DMS 273 treated with DMSO at 0.1 percent for 48 hours (cell line): Measurements from ENCODE around the gene SPRY1.

ENCODE experiments used
- DNase-seq: peaks from one replicate; lab custom pipeline; 2025; lab: John Stamatoyannopoulos, UW

Gene SPRY1

DNA sequence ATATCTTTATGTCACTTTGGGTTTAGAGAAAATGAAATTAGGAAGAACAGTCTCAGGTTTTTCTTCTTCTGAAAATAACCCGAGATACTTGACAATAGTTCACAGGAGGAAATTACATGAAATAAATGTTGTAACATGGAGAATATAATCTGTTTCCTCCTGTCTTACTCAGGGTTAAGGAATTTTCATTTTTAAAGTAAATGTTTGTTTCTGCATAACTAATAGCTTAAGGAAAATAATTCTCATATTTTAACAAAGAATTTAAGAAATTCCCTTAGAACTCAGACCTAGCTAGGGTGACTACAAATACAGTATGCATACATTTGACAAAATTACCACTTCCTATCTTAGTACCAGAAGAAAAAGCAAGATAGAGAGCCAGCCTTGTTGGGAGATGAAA is 17.2 kb upstream of the SPRY1 start:
- DNase-seq: no peak

DNA sequence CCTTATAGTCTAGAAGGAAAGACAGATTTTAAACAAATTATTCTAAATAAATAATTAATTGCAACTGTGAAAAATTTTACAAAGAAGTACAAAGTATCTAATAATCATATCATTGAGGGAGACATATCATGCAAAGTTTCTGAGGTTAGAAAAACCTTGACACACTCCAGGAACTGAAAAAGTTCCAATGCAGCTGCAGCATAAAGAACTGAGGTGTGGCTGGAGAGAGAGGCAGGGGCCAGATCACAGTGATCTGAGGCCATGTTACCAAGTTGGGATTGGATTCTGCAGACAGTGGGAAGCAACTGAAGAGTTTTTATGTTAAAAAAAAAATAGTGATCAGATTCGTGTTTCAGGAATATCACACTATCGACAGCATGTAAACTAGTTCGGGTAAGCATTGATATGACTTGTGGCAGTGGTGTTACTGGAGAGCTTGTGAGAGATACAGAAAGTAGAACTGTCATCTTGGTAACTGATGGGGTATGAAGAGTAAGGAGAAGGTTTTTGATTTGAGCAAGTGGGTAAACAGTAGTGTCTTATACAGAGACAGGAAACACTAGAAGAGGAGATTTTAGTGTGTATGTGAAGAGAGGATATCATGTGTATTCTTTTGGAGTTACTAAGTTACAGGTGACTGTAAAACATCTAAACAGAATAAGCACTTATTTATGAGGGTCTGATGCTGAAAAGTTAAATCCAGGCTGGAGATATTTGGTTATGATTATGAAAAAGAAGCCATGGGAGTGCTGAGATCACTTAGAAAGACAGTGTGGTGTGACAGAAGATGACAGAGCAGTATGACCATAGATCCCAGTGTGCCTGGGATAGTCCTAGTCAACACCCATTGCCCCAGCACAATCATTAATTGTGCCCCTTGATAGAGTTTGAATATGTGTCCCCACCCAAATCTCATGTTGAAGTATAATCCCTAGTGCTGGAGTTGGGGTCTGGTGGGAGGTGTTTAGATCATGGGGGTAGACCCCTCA is 15.6 kb upstream of the SPRY1 start:
- DNase-seq: no peak

DNA sequence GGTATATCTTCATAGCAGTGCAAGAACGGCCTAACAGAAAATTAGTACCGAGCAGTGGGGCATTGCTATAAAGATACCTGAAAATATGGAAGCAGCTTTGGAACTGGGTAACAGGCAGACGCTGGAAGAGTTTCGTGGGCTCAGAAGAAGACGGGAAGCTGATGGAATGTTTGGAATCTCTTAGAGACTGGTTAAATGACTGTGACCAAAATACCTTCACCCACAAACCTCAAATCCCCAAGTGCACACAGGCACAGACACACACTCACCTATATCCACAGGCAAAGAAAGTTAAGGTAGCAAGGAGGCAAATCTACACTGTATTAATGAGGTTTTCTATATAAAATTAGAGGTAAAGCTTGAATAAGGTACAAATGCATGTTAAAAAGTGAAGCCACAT is 14.6 kb upstream of the SPRY1 start:
- DNase-seq: no peak

DNA sequence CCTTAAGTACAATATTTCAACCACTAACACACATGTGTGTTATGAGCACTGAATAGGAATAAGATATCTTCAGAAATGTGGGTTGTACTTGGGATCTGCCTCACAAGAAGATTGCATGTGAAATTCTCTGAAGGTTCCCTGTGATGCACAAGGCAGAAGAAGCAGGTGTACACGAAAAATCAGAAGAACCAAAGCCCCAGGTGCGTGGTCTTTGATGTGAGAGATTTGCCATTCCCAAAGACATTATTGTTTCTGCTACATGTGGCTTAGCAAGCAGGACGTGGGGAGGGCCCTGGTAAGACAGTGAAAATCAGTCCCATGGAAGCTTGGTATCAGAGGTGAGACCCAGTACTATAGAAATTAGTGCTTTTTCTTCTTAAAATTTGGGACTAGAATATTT is 13.0 kb upstream of the SPRY1 start:
- DNase-seq: no peak

DNA sequence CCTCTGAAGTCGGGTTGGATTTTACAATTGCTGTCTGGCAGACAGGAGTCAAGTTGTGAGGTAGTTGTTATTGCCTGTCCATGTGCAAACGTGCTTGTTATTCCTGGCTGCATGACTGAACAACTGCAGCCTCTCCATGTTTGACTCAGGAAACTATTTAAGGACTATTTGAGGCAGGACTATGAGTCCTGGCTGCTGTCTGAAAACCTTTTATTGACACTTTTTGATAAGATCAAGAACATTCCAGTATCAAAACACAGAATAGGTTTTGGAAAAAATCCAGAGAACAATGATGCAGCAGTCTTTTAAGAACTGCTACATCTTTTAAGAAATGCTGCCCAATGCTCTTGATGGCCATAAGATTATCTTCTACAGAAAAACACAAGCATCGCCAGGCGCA is 10.0 kb upstream of the SPRY1 start:
- DNase-seq: no peak

DNA sequence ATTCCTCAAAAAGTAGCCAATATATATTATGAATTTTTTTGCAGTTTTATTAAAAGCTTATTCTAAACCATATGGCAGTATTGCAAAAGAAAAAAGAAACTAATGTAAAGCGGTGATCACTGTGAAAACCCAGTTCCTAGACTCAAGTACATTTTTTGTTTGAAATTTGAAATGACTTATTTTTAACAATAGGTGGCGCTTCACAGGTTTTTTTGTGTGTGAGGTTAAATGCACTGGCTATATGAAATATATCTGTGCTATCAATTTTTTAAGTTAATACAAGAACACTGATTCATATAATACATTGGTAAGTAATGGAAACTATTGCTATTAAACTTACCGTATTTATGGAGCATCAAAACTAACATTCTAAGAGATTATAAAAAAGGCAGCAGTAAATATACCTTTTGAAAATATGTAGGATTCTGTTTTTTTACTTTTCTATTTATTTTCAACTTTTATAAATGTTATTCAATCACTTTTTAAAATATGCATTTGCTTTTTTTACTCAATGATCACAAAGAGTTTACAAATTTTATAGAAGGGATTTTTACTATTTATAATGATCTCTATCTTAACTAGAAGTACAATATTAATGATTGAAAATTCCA is 5.6 kb upstream of the SPRY1 start:
- DNase-seq: no peak

DNA sequence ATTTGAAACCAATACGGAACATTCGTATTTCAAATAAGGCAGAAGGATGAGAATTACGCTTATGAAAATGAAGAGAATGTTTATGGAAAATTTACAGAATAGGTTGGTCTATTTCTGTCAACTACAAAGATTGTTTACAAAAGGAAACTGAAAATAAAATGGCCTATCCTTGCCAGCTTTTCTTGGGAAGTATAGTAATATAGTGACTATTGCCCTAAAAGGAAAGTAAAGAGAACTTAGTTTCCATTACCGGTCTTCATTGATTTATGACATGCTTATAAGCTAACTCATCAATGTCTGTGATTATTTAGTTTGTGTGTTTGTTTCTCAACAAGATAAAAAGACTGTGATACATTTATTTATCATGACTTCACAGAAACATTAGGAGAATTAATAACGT is 2.9 kb upstream of the SPRY1 start:
- DNase-seq: no peak

DNA sequence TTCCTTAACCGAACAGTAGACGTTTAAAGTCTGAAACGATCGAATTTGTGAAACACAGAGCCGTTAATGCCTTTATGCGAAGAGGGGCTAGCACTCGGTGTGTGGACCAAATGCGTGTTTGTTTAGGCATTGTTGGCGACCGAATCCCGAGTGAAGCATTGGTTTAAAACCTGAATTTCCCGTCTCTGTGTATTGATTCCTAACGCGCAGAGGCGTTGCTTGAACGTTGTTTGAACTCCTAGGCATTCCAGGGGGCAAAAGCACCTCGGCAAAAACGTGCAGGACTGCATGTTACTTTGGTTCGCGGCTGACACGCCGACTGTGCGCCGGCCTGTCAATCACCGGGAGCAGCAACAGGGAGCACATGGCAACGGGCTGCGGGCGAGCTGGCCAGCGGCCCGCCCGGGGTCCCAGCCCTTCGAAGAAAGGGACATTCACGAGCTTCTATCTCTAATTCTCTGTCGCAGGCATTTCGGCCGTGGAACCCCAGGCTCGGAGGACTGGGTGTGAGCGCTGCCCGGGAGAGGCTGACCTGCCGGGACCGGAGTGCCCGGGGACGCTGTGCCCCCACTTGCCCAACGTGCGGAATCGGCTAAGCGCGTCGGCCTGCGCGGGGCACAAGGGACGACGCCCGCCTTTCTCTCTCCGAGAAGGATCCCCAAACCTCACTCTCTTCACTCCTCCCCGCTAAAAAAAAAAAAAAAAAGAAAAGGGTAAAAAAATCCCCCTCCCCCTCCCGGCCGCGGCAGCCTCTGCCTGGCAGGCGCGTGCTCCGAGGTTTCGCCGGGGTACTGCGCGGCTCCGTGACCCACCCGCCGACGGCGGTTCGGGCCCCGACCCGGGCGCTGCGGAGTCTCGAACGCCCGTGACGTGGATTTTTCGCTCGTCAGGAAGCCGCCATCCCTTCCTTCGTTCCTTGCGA is 810 bp downstream of the SPRY1 start:
- peak; percentile 49 for DNase-seq

DNA sequence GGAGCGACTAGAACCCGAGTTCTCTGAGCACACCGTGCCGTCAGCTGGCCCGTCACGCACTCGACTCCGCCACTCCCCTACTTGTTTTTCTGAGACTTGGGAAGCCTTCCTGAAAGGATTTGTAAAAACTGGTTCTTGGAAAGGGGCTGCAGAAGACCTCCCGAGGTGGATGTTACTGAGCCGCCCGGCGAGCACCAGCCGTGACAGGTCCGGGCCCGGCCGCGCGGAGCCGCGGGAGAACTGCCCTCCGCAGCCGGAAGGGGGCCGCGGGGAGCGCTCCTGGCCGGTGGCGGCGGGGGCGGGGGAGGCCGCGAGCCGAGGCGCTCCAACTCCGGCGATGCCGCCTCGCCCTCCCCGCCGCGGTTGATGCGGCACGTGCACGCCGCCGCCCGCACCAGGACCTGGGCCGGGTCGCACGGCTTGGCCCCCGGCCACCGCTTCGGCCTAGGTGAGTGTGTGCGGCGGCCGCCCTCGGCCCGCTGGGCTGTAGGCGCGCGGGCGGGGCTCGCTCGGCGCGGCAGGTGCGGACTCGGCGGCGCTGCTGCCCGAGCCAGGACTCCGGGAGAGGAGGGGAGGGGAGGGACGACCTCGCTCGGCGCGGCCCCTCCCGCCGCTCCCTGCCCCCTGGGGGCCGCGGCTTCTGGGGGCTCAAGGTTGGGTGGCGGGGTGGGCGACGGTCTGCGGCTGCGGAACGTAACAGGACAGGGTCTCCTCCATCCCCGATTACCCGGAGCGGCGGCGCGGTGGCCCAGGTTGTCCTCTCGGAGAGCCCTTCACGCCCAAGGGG is 1.7 kb downstream of the SPRY1 start:
- DNase-seq: no peak

DNA sequence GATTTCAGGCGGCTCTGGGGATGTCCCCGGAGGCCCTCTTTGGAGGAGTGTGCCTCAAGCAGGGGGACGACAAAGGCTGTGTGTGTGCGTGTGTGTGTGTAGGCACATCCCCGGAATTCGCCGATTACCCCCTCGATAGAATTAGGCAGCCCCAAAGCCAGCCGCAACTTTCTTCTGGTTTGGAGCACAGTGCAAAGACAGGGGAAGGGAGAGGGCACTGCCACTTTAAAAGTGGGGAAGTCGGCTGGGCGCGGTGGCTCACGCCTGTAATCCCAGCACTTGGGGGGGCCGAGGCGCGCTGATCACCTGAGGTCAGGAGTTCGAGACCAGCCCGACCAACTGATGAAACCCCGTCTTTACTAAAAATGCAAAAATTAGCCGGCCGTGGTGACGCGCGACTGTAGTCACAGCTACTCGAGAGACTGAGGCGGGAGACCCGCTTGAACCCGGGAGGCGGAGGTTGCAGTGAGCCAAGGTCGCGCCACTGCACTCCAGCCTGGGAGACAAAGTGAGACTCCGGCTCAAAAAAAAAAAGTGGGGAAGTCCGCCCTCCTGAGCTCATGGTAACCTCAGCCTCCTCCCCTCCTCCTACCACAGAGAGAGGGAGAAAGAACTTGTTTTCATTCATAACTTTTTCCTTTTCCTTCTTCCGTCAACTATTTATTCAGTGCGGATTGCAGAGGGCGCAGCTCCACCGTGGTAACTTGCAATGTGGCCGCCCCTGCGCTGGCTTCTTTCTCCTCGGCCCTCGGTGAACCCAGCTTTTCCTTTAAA is 2.4 kb downstream of the SPRY1 start:
- peak; percentile 20 for DNase-seq

DNA sequence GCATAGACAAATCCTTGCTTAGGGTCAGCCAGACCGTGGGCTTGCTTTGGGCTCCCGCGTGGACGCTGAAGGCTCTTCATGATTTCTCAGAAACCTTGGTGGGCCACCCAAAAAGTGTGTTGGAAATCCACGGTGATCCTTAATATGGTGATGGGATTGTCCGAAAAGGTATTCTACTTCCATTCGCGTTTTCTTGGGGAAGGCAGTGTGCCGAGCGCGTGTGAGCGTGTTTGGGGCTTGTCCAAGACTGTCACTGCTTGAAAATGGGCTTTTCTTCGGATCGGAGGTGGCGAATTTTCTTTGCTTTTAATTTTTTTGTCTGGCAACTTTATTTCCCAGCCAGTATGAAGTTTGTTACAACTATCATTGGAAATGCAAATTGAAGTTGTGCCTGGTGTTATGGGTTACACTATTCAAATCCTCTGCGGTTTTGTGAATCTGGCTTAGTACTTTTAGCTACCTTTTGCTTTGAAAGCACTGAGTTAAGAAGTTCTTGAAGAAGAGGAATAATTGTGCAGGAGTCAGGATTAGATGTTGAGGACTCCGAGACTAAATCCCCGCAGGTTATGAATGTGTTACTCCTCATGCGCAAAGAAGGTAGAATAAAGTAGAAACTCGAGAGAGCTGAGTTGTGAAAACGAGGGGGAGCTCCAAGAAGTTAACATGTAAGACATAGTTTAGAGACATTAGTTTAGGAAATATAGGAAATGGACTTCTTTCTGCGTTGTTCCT is 3.2 kb downstream of the SPRY1 start:
- no peak for DNase-seq

DNA sequence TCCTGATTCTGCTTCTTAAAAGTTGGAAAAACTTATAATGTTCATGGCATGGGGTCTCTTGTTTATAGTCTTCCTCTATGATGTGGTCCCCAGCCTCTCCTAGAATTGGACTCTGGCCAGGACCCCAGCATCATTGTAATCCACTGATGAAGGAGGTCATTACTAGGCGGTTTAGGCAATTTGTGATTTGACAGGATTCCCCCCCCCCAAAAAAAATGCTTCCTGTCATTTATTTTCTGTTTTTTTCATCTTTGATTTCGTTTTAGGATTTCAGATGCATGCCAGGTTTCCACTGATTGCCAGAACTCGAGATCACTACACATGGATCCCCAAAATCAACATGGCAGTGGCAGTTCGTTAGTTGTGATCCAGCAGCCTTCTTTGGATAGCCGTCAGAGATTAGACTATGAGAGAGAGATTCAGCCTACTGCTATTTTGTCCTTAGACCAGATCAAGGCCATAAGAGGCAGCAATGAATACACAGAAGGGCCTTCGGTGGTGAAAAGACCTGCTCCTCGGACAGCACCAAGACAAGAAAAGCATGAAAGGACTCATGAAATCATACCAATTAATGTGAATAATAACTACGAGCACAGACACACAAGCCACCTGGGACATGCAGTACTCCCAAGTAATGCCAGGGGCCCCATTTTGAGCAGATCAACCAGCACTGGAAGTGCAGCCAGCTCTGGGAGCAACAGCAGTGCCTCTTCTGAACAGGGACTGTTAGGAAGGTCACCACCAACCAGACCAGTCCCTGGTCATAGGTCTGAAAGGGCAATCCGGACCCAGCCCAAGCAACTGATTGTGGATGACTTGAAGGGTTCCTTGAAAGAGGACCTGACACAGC is 4.9 kb downstream of the SPRY1 start:
- DNase-seq: no peak

DNA sequence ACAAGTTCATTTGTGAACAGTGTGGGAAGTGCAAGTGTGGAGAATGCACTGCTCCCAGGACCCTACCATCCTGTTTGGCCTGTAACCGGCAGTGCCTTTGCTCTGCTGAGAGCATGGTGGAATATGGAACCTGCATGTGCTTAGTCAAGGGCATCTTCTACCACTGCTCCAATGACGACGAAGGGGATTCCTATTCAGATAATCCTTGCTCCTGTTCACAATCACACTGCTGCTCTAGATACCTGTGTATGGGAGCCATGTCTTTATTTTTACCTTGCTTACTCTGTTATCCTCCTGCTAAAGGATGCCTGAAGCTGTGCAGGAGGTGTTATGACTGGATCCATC is 5.5 kb downstream of the SPRY1 start:
- DNase-seq: no peak

DNA sequence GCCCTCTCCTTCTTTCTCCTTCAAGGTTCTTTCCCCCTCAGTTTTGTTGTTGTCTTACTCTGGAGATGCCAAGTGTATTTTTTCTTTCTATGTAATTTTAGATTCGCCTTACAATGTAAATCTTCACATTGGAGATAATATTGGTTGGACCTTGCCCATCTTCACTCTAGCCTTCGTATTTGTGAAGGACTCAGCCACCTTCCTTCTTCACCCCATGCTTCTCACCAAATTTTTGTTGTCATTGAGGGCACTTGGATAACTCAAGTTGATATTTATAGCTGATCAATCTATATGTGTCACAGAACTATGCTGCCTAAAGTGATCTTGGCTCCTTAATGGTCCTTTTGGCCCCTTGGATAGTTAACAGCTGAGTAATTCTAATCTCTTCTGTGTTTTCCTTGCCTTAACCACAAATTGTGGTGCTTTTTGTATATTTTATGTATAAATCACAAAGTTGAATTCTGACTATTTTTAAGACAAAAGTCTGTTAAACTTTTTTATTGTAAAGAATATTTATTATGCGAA is 6.5 kb downstream of the SPRY1 start:
- no peak for DNase-seq

DNA sequence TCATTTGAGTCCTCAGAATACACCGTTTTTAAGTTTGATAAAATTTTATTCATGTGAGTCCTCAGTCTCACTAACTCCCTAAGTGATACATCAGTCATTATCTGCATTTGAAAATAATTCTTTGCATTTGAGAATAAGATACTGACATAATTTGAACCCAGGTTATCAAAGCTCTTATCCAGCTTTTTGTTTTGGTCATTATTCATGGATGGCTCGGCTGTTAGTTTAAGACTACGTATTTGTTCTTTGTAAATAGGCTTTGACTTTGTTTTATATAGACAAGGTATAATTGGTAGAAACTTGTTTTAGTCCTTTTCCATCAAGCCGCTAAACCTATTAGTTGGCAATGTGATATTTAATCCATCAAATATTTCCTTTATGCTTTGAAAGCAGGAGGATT is 7.9 kb downstream of the SPRY1 start:
- DNase-seq: no peak

DNA sequence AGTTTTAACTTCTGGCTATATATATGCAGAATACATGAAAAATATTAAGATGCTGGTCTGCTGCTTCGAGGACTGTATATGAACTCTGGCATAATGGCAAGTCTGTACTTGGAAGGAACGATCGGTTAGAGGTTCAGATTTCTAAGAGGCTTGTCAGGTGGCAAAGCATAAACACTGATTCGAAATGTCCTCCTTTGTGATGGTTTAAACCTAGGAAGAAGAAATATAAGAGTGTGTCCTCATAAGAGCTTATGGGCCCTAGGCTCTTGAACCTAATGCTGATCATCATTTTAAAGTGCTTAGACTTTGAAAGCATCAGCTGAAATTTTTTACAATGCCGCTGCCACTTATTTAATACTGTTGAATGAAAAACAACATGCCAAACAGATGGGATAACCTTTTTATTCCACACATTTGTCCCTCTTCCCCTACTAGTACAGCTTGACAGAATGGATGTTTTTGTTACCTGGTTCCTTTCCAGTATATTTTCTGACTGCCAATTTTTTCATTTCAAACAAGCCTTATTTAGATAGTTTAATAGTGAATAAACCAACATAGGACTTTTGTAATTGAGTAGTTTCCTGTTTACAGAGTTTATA is 8.8 kb downstream of the SPRY1 start:
- no peak for DNase-seq

DNA sequence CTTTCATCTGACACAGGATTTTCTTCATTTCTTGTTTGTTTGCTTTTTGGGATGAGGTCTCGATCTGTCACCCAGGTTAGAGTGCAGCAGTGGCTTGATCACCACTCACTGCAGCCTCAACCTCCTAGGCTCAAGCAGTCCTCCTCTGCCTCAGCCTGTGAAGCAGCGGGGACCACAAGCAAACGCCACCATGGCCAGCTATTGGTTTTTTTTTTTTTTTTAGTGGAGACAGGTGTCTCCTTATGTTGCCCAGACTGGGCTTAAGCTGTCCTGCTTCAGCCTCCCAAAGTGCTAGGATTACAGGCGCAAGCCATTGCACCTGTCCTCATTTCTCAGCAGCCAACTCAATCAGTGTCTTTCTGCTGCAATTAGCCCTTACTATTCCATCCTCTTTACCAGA is 10.3 kb downstream of the SPRY1 start:
- no peak for DNase-seq

DNA sequence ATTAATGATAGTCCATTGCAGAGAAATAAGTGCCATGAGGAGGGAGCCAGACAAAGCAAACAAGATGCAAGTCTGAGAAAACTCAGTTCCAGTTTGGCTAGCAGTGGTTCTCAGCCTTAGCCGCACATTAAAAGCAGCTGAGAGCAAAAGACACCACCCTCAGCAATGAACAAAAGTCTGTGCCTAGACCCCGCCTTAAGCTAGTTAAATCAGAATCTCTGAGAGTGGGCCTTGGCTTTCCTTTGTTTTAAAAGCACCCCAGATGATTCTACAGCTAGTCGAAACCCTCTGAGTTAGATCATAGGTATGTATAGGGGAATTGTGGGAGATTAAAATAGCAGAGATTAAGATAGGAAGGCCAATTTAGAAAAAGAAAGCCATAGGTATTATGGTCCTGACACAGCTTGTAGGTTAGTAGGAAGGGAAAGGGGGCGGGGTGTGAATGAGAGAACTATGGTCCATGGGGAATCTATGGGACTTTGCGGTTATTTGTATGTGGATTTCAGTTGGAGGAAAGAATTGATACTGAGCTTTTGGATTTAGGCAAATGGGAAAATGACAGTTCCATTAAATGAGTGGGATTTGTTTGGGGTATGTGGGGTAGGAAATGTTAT is 12.0 kb downstream of the SPRY1 start:
- DNase-seq: no peak
